GM12891 (cell line): ENCODE results near the gene CCDC18.
"Not testable (repeated sequence)": the region's sequence is repeated elsewhere in the genome, so short reads cannot be mapped to it uniquely, and the experiment has no call there.

ENCODE experiments used
- DNase-seq: peaks from one replicate; pipeline ENCODE4 v3.0.0; 2011; ENCODE audit warnings: low spot score; ENCODE audit not compliant: insufficient read length
- FAIRE-seq: peaks from 2 replicates; lab custom pipeline; 2011; peaks lifted over from hg19 to GRCh38; lab: Jason Lieb, UNC
- PAX5 ChIP-seq: IDR thresholded peaks from 2 replicates; pipeline ENCODE4 v1.6.1; 2011; ENCODE audit warnings: low read length, moderate library complexity, mild to moderate bottlenecking; ENCODE audit not compliant: insufficient read depth, severe bottlenecking
- POLR2A ChIP-seq: IDR thresholded peaks from 2 replicates; pipeline ENCODE4 v1.6.1; 2011; ENCODE audit warnings: low read depth, low read length, control low read depth
- POLR2AphosphoS5 ChIP-seq: IDR thresholded peaks from 2 replicates; pipeline ENCODE4 v1.6.1; 2011; ENCODE audit warnings: low read depth, low read length, control low read depth
- POU2F2 ChIP-seq: IDR thresholded peaks from 2 replicates; pipeline ENCODE4 v1.6.1; 2011; ENCODE audit warnings: low read depth, mild to moderate bottlenecking, control low read depth, low read length, moderate library complexity
- SPI1 ChIP-seq: IDR thresholded peaks from 2 replicates; pipeline ENCODE4 v1.6.1; 2011; ENCODE audit warnings: low read depth, low read length, control low read depth
- TAF1 ChIP-seq: IDR thresholded peaks from 2 replicates; pipeline ENCODE4 v1.6.1; 2011; ENCODE audit warnings: low read depth, low read length, control low read depth

The CCDC18 gene

GRCh38 chr1:93200086-93200620 is 19.6 kb downstream of the CCDC18 start:
- DNase-seq (no peak), FAIRE-seq (no peak)
- TF ChIP-seq POLR2AphosphoS5 (no peak), POLR2A (no peak), POU2F2 (no peak), PAX5 (no peak), SPI1 (no peak), TAF1 (no peak)

DNA sequence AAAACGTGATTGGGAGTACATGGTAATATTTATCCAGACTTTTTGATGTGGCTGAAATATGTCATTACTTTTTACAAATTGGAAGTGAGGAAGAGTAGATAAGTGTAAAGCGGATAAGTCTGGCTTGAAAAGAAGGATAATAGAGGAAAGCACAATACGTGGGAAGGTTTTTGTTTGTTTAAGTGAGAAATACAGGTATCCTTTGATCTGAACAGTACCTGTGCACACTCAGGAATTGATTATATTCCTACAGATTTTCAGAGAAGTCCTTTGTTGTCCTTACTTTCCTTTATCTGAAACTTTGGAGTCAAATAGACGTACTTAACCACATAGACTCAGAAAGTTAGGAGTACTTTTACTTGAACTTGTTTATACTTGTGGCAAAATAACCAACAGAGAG is 20.2 kb downstream of the CCDC18 start:
- FAIRE-seq = no peak
- DNase-seq = no peak
- TF ChIP-seq PAX5 (no peak), POU2F2 (no peak), POLR2A (no peak), POLR2AphosphoS5 (no peak), TAF1 (no peak), SPI1 (no peak)

- TF ChIP-seq TAF1 = no peak
- TF ChIP-seq SPI1 = no peak
- TF ChIP-seq POLR2AphosphoS5 = no peak
- DNase-seq (no peak), FAIRE-seq (no peak)
These were observed 25.5 kb downstream of the CCDC18 start for GRCh38 chr1:93205892-93206566.

DNA sequence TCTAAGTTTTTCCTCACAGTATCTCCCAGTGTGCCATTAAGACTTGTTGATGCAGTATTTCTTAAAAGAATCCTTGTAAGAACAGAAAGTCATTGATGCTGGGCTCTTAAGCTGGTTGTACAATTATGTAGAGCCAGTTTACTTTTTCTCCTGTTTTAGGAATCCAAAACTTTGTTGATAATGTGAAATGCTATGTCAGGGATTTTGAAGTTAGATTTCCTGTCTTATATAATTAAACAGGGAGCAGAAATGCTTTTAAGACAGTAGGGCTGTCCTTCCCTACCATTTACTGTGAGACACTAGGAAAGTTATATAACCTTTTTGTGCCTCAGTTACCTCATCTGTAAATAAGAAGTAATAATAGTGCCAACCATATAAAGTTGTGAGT is 26.0 kb downstream of the CCDC18 start:
- FAIRE-seq (no peak), DNase-seq (no peak)
- TF ChIP-seq SPI1 = no peak
- TF ChIP-seq PAX5 = no peak
- TF ChIP-seq POLR2A = no peak
- no peak for TF ChIP-seq POU2F2
- TF ChIP-seq TAF1 = no peak
- no peak for TF ChIP-seq POLR2AphosphoS5

- no peak for DNase-seq
- no peak for FAIRE-seq
- no peak for TF ChIP-seq PAX5
- no peak for TF ChIP-seq SPI1
- no peak for TF ChIP-seq TAF1
- TF ChIP-seq POLR2A = no peak
- no peak for TF ChIP-seq POU2F2
- no peak for TF ChIP-seq POLR2AphosphoS5
These were observed 26.7 kb downstream of the CCDC18 start for GRCh38 chr1:93207211-93207610.

GRCh38 chr1:93215322-93215721 is 34.8 kb downstream of the CCDC18 start:
- DNase-seq (no peak), FAIRE-seq (no peak)
- TF ChIP-seq TAF1 (no peak), POLR2AphosphoS5 (no peak), SPI1 (no peak), POLR2A (no peak), POU2F2 (no peak), PAX5 (no peak)

DNA sequence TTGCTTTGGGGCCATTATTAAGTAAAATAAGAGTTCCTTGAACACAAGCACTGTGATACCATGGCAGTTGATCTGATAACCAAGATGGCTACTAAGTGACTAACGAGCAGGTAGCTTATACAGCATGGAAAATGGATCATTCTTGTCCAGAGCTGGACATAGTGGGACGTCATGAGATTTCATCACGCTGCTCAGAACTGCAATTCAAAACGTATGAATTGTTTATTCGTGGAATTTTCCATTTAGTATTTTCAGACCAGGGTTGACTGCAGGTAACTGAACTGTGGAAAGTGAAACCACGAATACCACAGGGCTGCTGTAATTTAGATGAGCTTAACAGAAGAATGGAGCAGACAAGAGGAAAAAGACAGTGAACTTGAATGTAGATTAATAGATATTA is 38.9 kb downstream of the CCDC18 start:
- peak; percentile 86 for FAIRE-seq
- DNase-seq = no peak
- no peak for TF ChIP-seq POLR2A
- no peak for TF ChIP-seq SPI1
- no peak for TF ChIP-seq PAX5
- no peak for TF ChIP-seq POLR2AphosphoS5
- no peak for TF ChIP-seq TAF1
- TF ChIP-seq POU2F2 = no peak

- FAIRE-seq, DNase-seq: not testable (repeated sequence)
These were observed 40.2 kb downstream of the CCDC18 start for GRCh38 chr1:93220716-93221115.

DNA sequence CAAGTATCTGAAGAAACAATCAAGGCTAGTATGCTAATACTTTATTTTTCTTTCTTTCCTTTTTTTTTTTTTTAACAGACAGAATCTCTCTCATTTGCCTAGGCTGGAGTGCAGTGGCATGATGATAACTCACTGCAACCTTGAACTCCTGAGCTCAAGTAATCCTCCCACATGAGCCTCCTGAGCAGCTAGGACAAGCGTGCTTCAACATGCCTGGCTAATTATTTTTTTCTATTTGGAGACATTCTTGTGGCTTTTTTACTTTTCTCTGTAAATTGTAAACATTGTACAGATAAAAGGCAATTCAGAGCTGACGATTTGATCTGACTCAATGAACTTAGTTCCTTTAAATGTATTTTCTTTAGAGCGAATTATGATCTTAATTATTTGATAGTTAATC is 41.4 kb downstream of the CCDC18 start:
- no peak for DNase-seq
- TF ChIP-seq TAF1 (no peak), SPI1 (no peak), POLR2A (no peak), PAX5 (no peak), POLR2AphosphoS5 (no peak), POU2F2 (no peak)
- no peak for FAIRE-seq
